Mesothelial cell of epicardium (in vitro differentiated cells): ENCODE results near the gene PHRF1. TPM values are rescaled to one million over a fixed set of nuclear protein-coding genes. Genes with fewer than 3 reads are reported as not detected.

Source experiments
- DNase-seq, 2 experiments: peaks; one replicate each; pipeline ENCODE4 v3.0.0; 2021; ENCODE audit warnings: low spot score in 2 of 2; ENCODE audit not compliant: unreplicated experiment in 2 of 2
- H3K27ac Mint-ChIP-seq: 2 replicates; pipeline ENCODE4 v1.8.0; 2021; ENCODE audit warnings: mixed read lengths
- H3K27me3 Mint-ChIP-seq: 2 replicates; pipeline ENCODE4 v1.8.0; 2021; ENCODE audit warnings: low read depth, mixed read lengths
- H3K36me3 Mint-ChIP-seq: 2 replicates; pipeline ENCODE4 v1.8.0; 2021; ENCODE audit warnings: mixed read lengths
- H3K4me1 Mint-ChIP-seq: 2 replicates; pipeline ENCODE4 v1.8.0; 2021; ENCODE audit warnings: mixed read lengths
- H3K4me3 Mint-ChIP-seq: 2 replicates; pipeline ENCODE4 v1.8.0; 2021; ENCODE audit warnings: mild to moderate bottlenecking, moderate library complexity, mixed read lengths
- H3K9me3 Mint-ChIP-seq: 2 replicates; pipeline ENCODE4 v1.8.0; 2021; ENCODE audit warnings: mixed read lengths
- CTCF ChIP-seq: fragments of 200-600 bp; sonication (generic); IDR thresholded peaks from one replicate; pipeline ENCODE4 v1.5.0; 2021; ENCODE audit warnings: antibody characterized with exemption; ENCODE audit not compliant: unreplicated experiment
- total RNA-seq: library from RNA; stranded (reverse); gene quantifications from 3 replicates; pipeline ENCODE4 v1.2.1, GENCODE V29; 2021

Gene PHRF1
- total RNA-seq, 1 donor from 2014 or later, result 51.1 TPM

GRCh38 chr11:574632-575312 lies 1.5 kb upstream of the PHRF1 start:
- peaks cover 4% of the 10 kb centered on the region for H3K27me3 Mint-ChIP-seq
- H3K36me3 Mint-ChIP-seq, result no peaks in the 10 kb centered on the region
- peak overlapping the region; percentile 85 for H3K27ac Mint-ChIP-seq
- H3K9me3 Mint-ChIP-seq, result no peaks in the 10 kb centered on the region
- peaks cover 52% of the 10 kb centered on the region for H3K4me1 Mint-ChIP-seq
- TF ChIP-seq CTCF, result no peak
- no peak for DNase-seq
- H3K4me3 Mint-ChIP-seq, result peak overlapping the region; percentile 85

GRCh38 chr11:575313-575995 lies 816 bp upstream of the PHRF1 start:
- DNase-seq, result no peak
- Mint-ChIP-seq H3K27ac (peak overlapping the region; percentile 85), H3K4me1 (peaks cover 52% of the 10 kb centered on the region), H3K27me3 (peaks cover 4% of the 10 kb centered on the region), H3K36me3 (no peaks in the 10 kb centered on the region), H3K9me3 (no peaks in the 10 kb centered on the region), H3K4me3 (peak overlapping the region; percentile 85)
- no peak for TF ChIP-seq CTCF

GRCh38 chr11:576811-577610 lies 741 bp downstream of the PHRF1 start:
- TF ChIP-seq CTCF, result no peak
- Mint-ChIP-seq H3K4me1 (peaks cover 46% of the 10 kb centered on the region), H3K27ac (peak overlapping the region; percentile 93), H3K36me3 (peaks cover 3% of the 10 kb centered on the region), H3K4me3 (peak overlapping the region; percentile 86), H3K27me3 (peaks cover 4% of the 10 kb centered on the region), H3K9me3 (no peaks in the 10 kb centered on the region)
- DNase-seq, result no peak

- Mint-ChIP-seq H3K4me1 (peaks cover 46% of the 10 kb centered on the region), H3K4me3 (peak overlapping the region; percentile 86), H3K27ac (peak overlapping the region; percentile 93), H3K36me3 (peaks cover 3% of the 10 kb centered on the region), H3K9me3 (no peaks in the 10 kb centered on the region), H3K27me3 (peaks cover 4% of the 10 kb centered on the region)
- DNase-seq, result no peak
- no peak for TF ChIP-seq CTCF
These were observed 1.3 kb downstream of the PHRF1 start for GRCh38 chr11:577611-577894.

GRCh38 chr11:578276-579035 lies 2.2 kb downstream of the PHRF1 start:
- TF ChIP-seq CTCF, result no peak
- Mint-ChIP-seq H3K36me3 (peaks cover 3% of the 10 kb centered on the region), H3K27ac (no peak overlapping the region), H3K4me3 (peak overlapping the region; percentile 86), H3K27me3 (peaks cover 4% of the 10 kb centered on the region), H3K4me1 (peaks cover 40% of the 10 kb centered on the region), H3K9me3 (no peaks in the 10 kb centered on the region)
- no peak for DNase-seq
